Fibroblast of gingiva (primary cell): ENCODE measurements around the gene ANKRD33.

Source experiments
- DNase-seq: peaks from one replicate; pipeline ENCODE4 v3.0.0-alpha.2; 2011; ENCODE audit warnings: low read depth

The ANKRD33 gene

GRCh38 chr12:51904951-51905470, 17.1 kb downstream of the ANKRD33 start:
- peak; percentile 67 for DNase-seq

- DNase-seq: peak; percentile 58
Measured at GRCh38 chr12:51905471-51906429, 17.8 kb downstream of the ANKRD33 start.

- DNase-seq: no peak
Measured at GRCh38 chr12:51906430-51907082, 18.7 kb downstream of the ANKRD33 start.

GRCh38 chr12:51907083-51907855, 19.4 kb downstream of the ANKRD33 start, which contains the start of gene ACVRL1:
TSS of gene ACVRL1 (plus strand) at chr12:51907504. CDS start at chr12:51912475, 4,971 bp downstream.
- no peak for DNase-seq

GRCh38 chr12:51907856-51908425, 20.0 kb downstream of the ANKRD33 start:
- no peak for DNase-seq

- no peak for DNase-seq
Measured at GRCh38 chr12:51908876-51909592, 21.1 kb downstream of the ANKRD33 start.

- peak; percentile 33 for DNase-seq
Measured at GRCh38 chr12:51910168-51910567, 22.3 kb downstream of the ANKRD33 start.

GRCh38 chr12:51910691-51911090, 22.8 kb downstream of the ANKRD33 start:
- DNase-seq: no peak

- no peak for DNase-seq
Measured at GRCh38 chr12:51911307-51911706, 23.4 kb downstream of the ANKRD33 start.

GRCh38 chr12:51911788-51912711, 24.1 kb downstream of the ANKRD33 start:
- no peak for DNase-seq

- DNase-seq: no peak
Measured at GRCh38 chr12:51913071-51914033, 25.4 kb downstream of the ANKRD33 start.

- DNase-seq: no peak
Measured at GRCh38 chr12:51914034-51914923, 26.4 kb downstream of the ANKRD33 start.

- DNase-seq: no peak
Measured at GRCh38 chr12:51915003-51915625, 27.2 kb downstream of the ANKRD33 start.

- no peak for DNase-seq
Measured at GRCh38 chr12:51915951-51916350, 28.0 kb downstream of the ANKRD33 start.

- DNase-seq: no peak
Measured at GRCh38 chr12:51917041-51917590, 29.2 kb downstream of the ANKRD33 start.

GRCh38 chr12:51917746-51918453, 30.0 kb downstream of the ANKRD33 start:
- DNase-seq: no peak
